Epithelial cell of proximal tubule (primary cell): ENCODE data around the gene SLK. TPM values are rescaled to one million over a fixed set of nuclear protein-coding genes. Genes with fewer than 3 reads are reported as not detected.

Experiments
- DNase-seq: peaks from one replicate; pipeline ENCODE4 v3.0.0-alpha.2; 2011; ENCODE audit warnings: low read depth
- H3K4me3 ChIP-seq: 2 replicates; pipeline ENCODE4 v1.5.1; 2011; ENCODE audit warnings: low read depth, mild to moderate bottlenecking, low read length
- total RNA-seq: library from RNA; depleted of rRNA; stranded (reverse); fragments of >200 nt; gene quantifications from 2 replicates; pipeline ENCODE4 v1.2.3, GENCODE V29; 2015
- TF ChIP-seq, protein P1 (sequence below): conservative IDR thresholded peaks from 2 replicates; pipeline ENCODE4 v1.5.1; 2012; ENCODE audit warnings: low read depth, mild to moderate bottlenecking, low read length

SLK gene
- total RNA-seq, 1 donor from 2014 or later: 30.4 TPM

- DNase-seq: no peak
- no peak overlapping the region for H3K4me3 ChIP-seq
- TF ChIP-seq, protein P1, sequence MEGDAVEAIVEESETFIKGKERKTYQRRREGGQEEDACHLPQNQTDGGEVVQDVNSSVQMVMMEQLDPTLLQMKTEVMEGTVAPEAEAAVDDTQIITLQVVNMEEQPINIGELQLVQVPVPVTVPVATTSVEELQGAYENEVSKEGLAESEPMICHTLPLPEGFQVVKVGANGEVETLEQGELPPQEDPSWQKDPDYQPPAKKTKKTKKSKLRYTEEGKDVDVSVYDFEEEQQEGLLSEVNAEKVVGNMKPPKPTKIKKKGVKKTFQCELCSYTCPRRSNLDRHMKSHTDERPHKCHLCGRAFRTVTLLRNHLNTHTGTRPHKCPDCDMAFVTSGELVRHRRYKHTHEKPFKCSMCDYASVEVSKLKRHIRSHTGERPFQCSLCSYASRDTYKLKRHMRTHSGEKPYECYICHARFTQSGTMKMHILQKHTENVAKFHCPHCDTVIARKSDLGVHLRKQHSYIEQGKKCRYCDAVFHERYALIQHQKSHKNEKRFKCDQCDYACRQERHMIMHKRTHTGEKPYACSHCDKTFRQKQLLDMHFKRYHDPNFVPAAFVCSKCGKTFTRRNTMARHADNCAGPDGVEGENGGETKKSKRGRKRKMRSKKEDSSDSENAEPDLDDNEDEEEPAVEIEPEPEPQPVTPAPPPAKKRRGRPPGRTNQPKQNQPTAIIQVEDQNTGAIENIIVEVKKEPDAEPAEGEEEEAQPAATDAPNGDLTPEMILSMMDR: no peak
These were observed 100.6 kb downstream of the SLK start for GRCh38 chr10:104067525-104067924.

DNA sequence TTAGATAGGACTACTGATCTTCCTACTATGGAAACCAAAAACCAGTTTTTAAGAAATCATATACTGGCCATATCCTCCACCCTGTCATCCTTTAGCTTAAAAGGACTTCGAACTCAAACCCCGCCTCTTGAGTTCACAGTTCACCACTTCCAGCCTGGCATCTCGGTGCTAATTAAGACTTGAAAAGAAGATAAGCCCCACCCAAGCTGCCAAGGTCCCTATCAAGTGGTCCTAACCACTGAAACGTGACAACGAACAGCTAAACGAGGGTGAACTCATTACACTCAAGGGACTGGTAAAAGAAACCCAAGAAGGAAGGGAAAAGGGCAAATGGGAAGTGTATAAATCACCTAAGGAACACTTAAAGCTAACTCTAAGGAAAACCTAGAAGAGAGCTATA is 102.7 kb downstream of the SLK start:
- no peak overlapping the region for H3K4me3 ChIP-seq
- DNase-seq: no peak
- TF ChIP-seq, protein P1: no peak

DNA sequence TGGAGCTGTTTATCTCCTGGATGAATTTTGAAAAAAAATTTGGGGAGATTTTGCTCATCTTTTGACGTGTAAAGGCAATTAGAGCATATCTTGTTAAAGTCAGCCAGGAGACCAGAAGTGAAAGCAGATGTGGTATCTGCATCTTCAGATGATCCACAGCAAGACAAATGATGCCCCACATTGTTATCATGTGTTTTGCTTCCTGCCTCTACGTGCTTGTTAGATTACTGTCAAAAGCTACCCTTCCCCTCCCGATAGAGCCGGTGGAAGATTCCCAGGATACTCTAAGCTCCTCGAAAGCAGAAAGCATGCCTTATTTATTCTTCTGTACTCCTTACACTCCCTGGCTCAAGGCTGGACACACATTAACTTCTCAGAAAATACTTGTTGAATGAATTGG is 105.8 kb downstream of the SLK start:
- TF ChIP-seq, protein P1: no peak
- no peak overlapping the region for H3K4me3 ChIP-seq
- DNase-seq: peak; percentile 41

GRCh38 chr10:104074505-104074904 is 107.6 kb downstream of the SLK start:
- no peak overlapping the region for H3K4me3 ChIP-seq
- DNase-seq: no peak
- TF ChIP-seq, protein P1: no peak

- TF ChIP-seq, protein P1: no peak
- H3K4me3 ChIP-seq: no peak overlapping the region
- DNase-seq: peak; percentile 50
These were observed 109.8 kb downstream of the SLK start for GRCh38 chr10:104076743-104077160.

DNA sequence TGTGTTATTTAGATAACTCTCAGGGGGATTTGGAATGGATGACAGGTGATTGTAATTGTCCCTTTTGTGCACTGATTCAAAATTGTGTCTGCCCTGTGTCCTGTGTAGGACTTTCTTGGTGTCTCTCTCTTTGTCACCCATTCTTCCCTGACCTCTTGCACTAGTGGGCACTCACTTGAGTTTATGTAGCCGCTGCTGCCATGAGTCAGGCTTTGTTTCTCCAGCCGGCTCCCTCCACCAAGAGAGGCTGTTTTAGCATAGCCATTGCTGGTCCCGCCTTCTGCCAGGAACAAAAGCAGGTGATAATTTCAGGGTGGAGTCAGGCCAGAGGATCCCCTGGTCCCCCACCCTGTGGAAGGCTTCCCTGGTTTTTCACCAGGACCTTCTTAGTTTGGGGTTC is 110.3 kb downstream of the SLK start:
- TF ChIP-seq, protein P1: no peak
- no peak for DNase-seq

DNA sequence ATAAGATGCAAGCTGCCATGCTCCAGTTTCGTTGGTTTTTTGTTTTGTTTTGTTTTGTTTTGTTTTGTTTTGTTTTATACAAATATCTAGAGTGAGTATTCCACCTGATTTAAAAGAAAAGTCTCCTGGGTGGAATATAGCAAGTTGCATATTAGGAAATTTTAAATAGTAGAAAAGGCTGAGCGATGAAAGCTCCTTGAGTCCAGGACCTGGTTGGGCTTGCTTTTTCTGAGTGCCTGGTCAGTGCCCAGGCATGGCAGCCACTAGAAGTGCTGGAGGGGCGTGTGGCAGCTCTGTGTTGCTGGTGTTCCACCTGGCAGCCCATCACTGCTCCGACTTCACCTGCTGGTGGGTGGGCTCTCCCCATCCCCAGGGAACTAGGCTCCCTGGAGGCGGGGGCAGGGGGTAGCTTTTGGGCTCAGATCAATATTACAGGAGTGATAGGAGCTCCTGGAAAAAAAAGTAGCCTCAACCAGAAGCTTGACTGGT is 110.8 kb downstream of the SLK start:
- TF ChIP-seq, protein P1: no peak

More for the DNA sequence above, 110.3 kb downstream of the SLK start:
- no peak overlapping the region for H3K4me3 ChIP-seq

More for the DNA sequence above, 110.8 kb downstream of the SLK start:
- no peak for DNase-seq
- H3K4me3 ChIP-seq: no peak overlapping the region

Other genes with a start within 250 kb of the SLK start
- 4.8 and 5.8 TPM in 2 replicates for gene SH3PXD2A, start 111.6 kb upstream of the SLK start, total RNA-seq
- 19.7 and 28.2 TPM in 2 replicates for gene STN1, start 49.0 kb upstream of the SLK start, total RNA-seq
- gene COL17A1, start 118.7 kb downstream of the SLK start, total RNA-seq: 1.7 and 2.3 TPM in 2 replicates
- 15.2 and 15.6 TPM in 2 replicates for gene SFR1, start 155.0 kb downstream of the SLK start, total RNA-seq